Measurements from ENCODE around the gene DNAJA3.

DNA sequence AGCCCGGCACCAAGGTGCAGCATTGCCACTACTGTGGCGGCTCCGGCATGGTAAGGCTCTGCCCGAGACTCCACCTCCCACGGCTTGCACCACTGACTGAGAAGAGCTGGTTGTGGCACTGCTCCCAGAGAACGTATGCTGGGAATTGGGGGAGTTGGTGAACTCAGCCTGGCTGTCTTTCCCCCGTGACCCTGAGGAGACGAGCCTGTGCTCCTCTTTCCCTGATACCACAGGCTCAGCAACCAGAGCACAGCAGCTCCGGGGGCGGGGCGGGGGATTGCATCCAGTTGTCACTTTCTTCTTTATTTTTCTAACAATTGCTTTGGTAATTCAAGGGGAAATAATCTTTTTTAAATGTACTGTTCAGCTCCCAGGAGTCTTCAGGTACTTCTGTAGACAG is 16.7 kb downstream of the DNAJA3 start:
- TF ChIP-seq, protein P1, sequence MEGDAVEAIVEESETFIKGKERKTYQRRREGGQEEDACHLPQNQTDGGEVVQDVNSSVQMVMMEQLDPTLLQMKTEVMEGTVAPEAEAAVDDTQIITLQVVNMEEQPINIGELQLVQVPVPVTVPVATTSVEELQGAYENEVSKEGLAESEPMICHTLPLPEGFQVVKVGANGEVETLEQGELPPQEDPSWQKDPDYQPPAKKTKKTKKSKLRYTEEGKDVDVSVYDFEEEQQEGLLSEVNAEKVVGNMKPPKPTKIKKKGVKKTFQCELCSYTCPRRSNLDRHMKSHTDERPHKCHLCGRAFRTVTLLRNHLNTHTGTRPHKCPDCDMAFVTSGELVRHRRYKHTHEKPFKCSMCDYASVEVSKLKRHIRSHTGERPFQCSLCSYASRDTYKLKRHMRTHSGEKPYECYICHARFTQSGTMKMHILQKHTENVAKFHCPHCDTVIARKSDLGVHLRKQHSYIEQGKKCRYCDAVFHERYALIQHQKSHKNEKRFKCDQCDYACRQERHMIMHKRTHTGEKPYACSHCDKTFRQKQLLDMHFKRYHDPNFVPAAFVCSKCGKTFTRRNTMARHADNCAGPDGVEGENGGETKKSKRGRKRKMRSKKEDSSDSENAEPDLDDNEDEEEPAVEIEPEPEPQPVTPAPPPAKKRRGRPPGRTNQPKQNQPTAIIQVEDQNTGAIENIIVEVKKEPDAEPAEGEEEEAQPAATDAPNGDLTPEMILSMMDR (IDR thresholded peaks at IDR 0.05) = no peak
- TF ChIP-seq POLR2A (IDR thresholded peaks at IDR 0.05) = no peak

All from right lobe of liver (tissue), 4 donors.